ENCODE results near the gene BSCL2. TPM values are rescaled to one million over a fixed set of nuclear protein-coding genes. Genes with fewer than 3 reads are reported as not detected.

BSCL2 gene
- total and polyA plus RNA-seq, 2 donors (not counting 3 experiments of a cell fraction or from before 2014, with no cell fraction given), result 31.1 to 94.8 TPM

GRCh38 chr11:62710001-62710345 is 2.7 kb upstream of the BSCL2 start:
- H4K20me1 ChIP-seq (replicated peaks; ENCODE audit: control insufficient read depth, extremely low read depth, insufficient read depth, low read length), result no peaks in the 10 kb centered on the region
- ChIA-PET CTCF (interaction anchor here (1.0 to 1.7 kb wide), 4 partner anchors 17 to 77 kb away, joined by 3 to 7 read pairs (median 6); partner anchors contain the start of genes HNRNPUL2, TMEM179B and ZBTB3), POLR2A (interaction anchor here (0.5 to 2.8 kb wide), 5 partner anchors 17 to 256 kb away, joined by 3 to 8 read pairs (median 5); partner anchors contain the start of genes C11orf98, CSKMT and HNRNPUL2)
- FAIRE-seq (peak; percentile 85), DNase-seq (ENCODE audit: low read depth, low spot score) (no peak)
- no peaks in the 10 kb centered on the region for H3K9me1 ChIP-seq (replicated peaks; ENCODE audit: control insufficient read depth, extremely low read depth, insufficient read depth, low read length)
- TF ChIP-seq CTCF (IDR thresholded peaks at IDR 0.05; ENCODE audit: extremely low read depth in 1 of 2, insufficient read depth in 1 of 2, low read depth in 1 of 2, low read length in 2 of 2), result no peak
- no peak for TF ChIP-seq EZH2 (IDR thresholded peaks at IDR 0.05; ENCODE audit: borderline replicate concordance, low read depth, low read length, severe bottlenecking)
- TF ChIP-seq POLR2AphosphoS5 (IDR thresholded peaks at IDR 0.05; ENCODE audit: insufficient read depth, low read depth, low read length), result no peak
- TF ChIP-seq POLR2A (IDR thresholded peaks at IDR 0.05; ENCODE audit: low read depth, low read length), result no peak
- no peak for TF ChIP-seq MAX (IDR thresholded peaks at IDR 0.05; ENCODE audit: insufficient read depth, insufficient read length)
- TF ChIP-seq MYC (IDR thresholded peaks at IDR 0.05; ENCODE audit: low read depth, low read length), result no peak
- no peak for TF ChIP-seq FOS (IDR thresholded peaks at IDR 0.05; ENCODE audit: borderline replicate concordance, insufficient read depth, low read length)
- TF ChIP-seq GATA2 (IDR thresholded peaks at IDR 0.05; ENCODE audit: insufficient read depth, insufficient read length, low read depth, low read length), result no peak
- TF ChIP-seq JUN (IDR thresholded peaks at IDR 0.05; ENCODE audit: borderline replicate concordance, insufficient read depth, insufficient read length, low read depth), result no peak
- H3K79me2 ChIP-seq (ENCODE audit: control insufficient read depth, insufficient read depth, low read length), result no peaks in the 10 kb centered on the region
- H3K9me3 ChIP-seq (replicated peaks; ENCODE audit: control insufficient read depth, insufficient read depth, low read length), result no peaks in the 10 kb centered on the region
- intact Hi-C loops (cut with micrococcal nuclease) (no loop called here), dilution Hi-C loops (cut with MboI; ENCODE audit: extremely low pct_ligation_motif_present, low sequenced_read_pairs) (no loop called here)
- peak overlapping the region; percentile 22 to 68 (median 58) for H3K4me3 ChIP-seq (replicated peaks in 1 of 3; ENCODE audit: insufficient read depth in 1 of 3, low read depth in 1 of 3, low read length in 3 of 3)
- no peaks in the 10 kb centered on the region for H3K27me3 ChIP-seq (ENCODE audit: control insufficient read depth in 2 of 2, insufficient read depth in 2 of 2, low read length in 2 of 2)
- TSS peak; percentile 89 for BruUV-seq (replicated peaks)
- H3K36me3 ChIP-seq (ENCODE audit: control insufficient read depth in 2 of 2, extremely low read depth in 1 of 2, insufficient read depth in 2 of 2, low read length in 2 of 2), result peaks cover 13 to 16% of the 10 kb centered on the region in 2 experiments
- H3K27ac ChIP-seq (ENCODE audit: insufficient read depth, low read depth, low read length), result peak overlapping the region; percentile 73
- peak overlapping the region; percentile 88 for H2AFZ ChIP-seq (ENCODE audit: low read depth, low read length)
- peaks cover 25% of the 10 kb centered on the region for H3K4me1 ChIP-seq (ENCODE audit: control insufficient read depth, extremely low read depth, insufficient read depth, low read length)
- H3K4me2 ChIP-seq (ENCODE audit: insufficient read depth, low read length), result peak overlapping the region; percentile 85
- peak overlapping the region; percentile 78 for H3K9ac ChIP-seq (replicated peaks; ENCODE audit: extremely low read depth, insufficient read depth, low read length)

Data from endothelial cell of umbilical vein (primary cell).